ENCODE measurements around the gene ALG5. TPM values are rescaled to one million over a fixed set of nuclear protein-coding genes. Genes with fewer than 3 reads are reported as not detected.

ALG5 gene
- total and polyA plus RNA-seq, 3 donors from 2014 or later: 16.8 to 27.1 (median 18.0) TPM

Other genes starting within 250 kb of the ALG5 start
- gene RFXAP, start 180.1 kb downstream of the ALG5 start, total RNA-seq: 10 to 100 TPM in 1 of 2 donors, 1 to 10 TPM in 1; 6.6 to 11.1 TPM
- gene RFXAP, start 180.1 kb downstream of the ALG5 start, polyA plus RNA-seq (ENCODE audit: insufficient read depth, low read depth, low replicate concordance): 10.3 TPM
- gene SMAD9, start 79.1 kb downstream of the ALG5 start, total RNA-seq: 10 to 100 TPM; 10.9 to 11.3 TPM
- 4.2 TPM for gene SMAD9, start 79.1 kb downstream of the ALG5 start, polyA plus RNA-seq (ENCODE audit: insufficient read depth, low read depth, low replicate concordance)
- gene EXOSC8, start 1.4 kb upstream of the ALG5 start, total RNA-seq: 10 to 100 TPM; 45.7 to 48.1 TPM
- 58.3 TPM for gene EXOSC8, start 1.4 kb upstream of the ALG5 start, polyA plus RNA-seq (ENCODE audit: insufficient read depth, low read depth, low replicate concordance)
- gene SUPT20H, start 60.3 kb upstream of the ALG5 start, total RNA-seq: 100 to 1,000 TPM; 109 to 119 TPM
- 176 TPM for gene SUPT20H, start 60.3 kb upstream of the ALG5 start, polyA plus RNA-seq (ENCODE audit: insufficient read depth, low read depth, low replicate concordance)
- gene CSNK1A1L, start 106.3 kb upstream of the ALG5 start, total RNA-seq: 1 to 10 TPM; 5.1 to 6.9 TPM
- 9.2 TPM for gene CSNK1A1L, start 106.3 kb upstream of the ALG5 start, polyA plus RNA-seq (ENCODE audit: insufficient read depth, low read depth, low replicate concordance)